ENCODE measurements around the gene RBM4B.

RBM4B gene

GRCh38 chr11:66638177-66639065 is 39.3 kb downstream of the RBM4B start, which contains the start of gene RBM4:
RBM4 (plus strand) TSS chr11:66638703; CDS start chr11:66639712, 1,009 bp downstream.
- DNase-seq, result peak; percentile 96

- DNase-seq, result no peak
Observed at GRCh38 chr11:66637557-66638176, 40.0 kb downstream of the RBM4B start.

GRCh38 chr11:66636411-66636810 is 41.3 kb downstream of the RBM4B start:
- no peak for DNase-seq

GRCh38 chr11:66632952-66633351 is 44.7 kb downstream of the RBM4B start:
- DNase-seq, result no peak

GRCh38 chr11:66631883-66632282 is 45.8 kb downstream of the RBM4B start:
- no peak for DNase-seq

GRCh38 chr11:66629356-66629755 is 48.3 kb downstream of the RBM4B start:
- no peak for DNase-seq

- DNase-seq, result no peak
Observed at GRCh38 chr11:66628061-66628603, 49.6 kb downstream of the RBM4B start.

GRCh38 chr11:66626926-66627325 is 50.8 kb downstream of the RBM4B start:
- no peak for DNase-seq

- DNase-seq, result no peak
Observed at GRCh38 chr11:66626382-66626781, 51.3 kb downstream of the RBM4B start.

GRCh38 chr11:66625752-66626149 is 51.9 kb downstream of the RBM4B start:
- DNase-seq, result no peak

GRCh38 chr11:66625041-66625751 is 52.5 kb downstream of the RBM4B start:
- DNase-seq, result no peak

- no peak for DNase-seq
Observed at GRCh38 chr11:66624450-66624849, 53.2 kb downstream of the RBM4B start.

- DNase-seq, result no peak
Observed at GRCh38 chr11:66619080-66619554, 58.6 kb downstream of the RBM4B start.

- DNase-seq, result no peak
Observed at GRCh38 chr11:66617155-66617834, 60.4 kb downstream of the RBM4B start.

- peak; percentile 99 for DNase-seq
Observed at GRCh38 chr11:66616379-66617154, 61.1 kb downstream of the RBM4B start, which contains the start of gene RBM14. RBM14 (plus strand) TSS chr11:66616630; CDS start chr11:66616721, 91 bp downstream.
